ENCODE data around the gene OR1F1.
A peak's percentile ranks its signal among the peaks of the same experiment; 100 is the strongest.
"Not testable (repeated sequence)": the region's sequence is repeated elsewhere in the genome, so short reads cannot be mapped to it uniquely, and the experiment has no call there.

OR1F1 gene

DNA sequence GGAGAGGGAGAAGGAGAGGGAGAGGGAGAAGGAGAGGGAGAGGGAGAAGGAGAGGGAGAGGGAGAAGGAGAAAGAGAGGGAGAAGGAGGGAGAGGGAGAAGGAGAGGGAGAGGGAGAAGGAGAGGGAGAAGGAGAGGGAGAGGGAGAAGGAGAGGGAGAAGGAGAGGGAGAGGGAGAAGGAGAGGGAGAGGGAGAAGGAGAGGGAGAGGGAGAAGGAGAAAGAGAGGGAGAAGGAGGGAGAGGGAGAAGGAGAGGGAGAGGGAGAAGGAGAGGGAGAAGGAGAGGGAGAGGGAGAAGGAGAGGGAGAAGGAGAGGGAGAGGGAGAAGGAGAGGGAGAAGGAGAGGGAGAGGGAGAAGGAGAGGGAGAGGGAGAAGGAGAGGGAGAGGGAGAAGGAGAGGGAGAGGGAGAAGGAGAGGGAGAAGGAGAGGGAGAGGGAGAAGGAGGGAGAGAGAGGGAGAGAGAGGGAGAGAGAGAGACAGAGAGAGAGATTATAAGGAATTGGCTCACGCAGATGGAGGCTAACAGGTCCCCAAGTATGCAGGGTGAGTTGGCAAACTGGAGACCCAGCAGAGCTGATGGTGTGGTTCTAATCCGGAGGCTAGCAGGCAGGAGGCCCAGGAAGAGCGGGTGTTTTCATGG lies 9.8 kb downstream of the OR1F1 start:
- DNase-seq (ENCODE audit: low read depth in 1 of 2, low spot score in 1 of 2) = not testable (repeated sequence)

DNA sequence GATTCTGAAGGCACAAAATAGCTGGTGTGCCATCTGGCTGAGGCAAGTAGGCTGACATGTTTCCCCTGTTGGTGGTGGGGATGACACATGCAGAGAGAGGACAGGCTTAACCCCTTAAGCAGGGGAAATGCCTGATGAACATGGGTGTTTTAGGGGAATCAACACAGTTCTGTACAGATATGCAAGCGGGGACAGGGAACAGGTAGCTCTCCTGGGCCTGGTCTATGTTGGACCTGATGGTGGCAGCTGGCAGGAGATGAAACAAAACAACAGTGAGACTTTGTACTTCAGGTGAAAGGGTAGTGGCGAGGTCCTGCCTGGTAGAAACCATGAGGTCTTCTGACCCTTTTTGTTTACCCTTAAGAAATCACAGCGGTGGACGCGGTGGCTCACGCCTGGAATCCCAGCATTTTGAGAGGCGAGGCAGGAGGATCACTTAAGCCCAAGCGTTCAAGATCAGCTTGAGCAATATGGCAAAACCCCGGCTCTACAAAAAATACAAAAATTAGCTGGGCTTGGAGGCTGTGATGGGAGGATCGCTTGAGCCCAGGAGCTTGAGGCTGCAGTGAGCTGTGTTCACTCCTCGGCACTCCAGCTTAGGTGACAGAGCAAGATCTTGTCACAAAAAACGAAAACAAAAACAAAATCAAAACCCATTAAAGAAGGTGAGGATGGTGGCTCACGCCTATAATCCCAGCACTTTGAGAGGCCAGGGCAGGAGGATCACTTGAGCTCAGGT lies 10.5 kb downstream of the OR1F1 start:
- no peak for DNase-seq (ENCODE audit: low read depth in 1 of 2, low spot score in 1 of 2)

DNA sequence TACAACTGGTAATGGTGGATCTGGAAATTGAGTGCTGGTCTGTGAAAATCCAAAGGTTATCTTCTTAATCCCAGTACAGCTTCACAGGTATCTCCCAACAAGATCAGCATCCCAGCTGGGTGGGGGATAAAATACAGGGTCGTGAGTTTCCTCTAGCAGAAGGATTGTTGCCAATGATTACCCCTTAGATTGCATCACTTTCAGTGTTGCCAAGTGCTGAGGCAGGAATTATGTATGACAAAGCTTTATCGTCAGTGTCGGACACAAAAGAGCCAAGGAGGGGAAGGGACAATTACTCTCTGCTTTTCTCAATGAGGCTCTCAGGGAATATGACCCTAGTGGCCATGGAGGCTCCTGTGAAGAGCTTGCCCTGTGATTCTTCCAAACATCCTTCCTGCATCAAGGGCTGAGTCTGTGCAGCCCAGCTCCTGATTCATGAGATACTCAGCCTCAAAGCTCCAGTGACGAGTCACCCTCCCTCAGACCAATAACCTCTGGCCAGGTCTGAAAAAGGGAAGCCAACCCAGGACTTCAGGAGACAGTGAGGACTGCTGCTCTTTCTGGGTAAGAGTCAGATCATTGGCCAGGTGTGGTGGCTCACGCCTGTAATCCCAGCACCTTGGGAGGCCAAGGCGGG lies 15.0 kb downstream of the OR1F1 start:
- no peak for DNase-seq (ENCODE audit: low read depth in 1 of 2, low spot score in 1 of 2)

DNA sequence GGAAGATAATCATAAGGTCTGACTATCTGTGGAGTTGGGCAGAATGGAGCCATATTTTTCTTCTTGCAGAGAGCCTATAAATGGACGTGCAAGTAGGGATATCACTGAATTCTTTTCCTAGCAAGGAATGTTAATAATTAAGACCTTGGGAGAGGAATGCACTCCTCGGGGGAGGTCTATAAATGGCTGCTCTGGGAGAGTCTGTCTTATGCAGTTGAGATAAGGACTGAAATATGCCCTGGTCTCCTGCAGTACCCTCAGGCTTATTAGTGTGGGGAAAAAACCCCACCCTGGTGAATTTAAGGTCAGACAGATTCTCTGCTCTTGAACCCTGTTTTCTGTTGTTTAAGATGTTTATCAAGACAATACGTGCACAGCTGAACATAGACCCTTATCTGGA lies 17.9 kb downstream of the OR1F1 start:
- not testable (repeated sequence) for DNase-seq (ENCODE audit: low read depth in 1 of 2, low spot score in 1 of 2)

DNA sequence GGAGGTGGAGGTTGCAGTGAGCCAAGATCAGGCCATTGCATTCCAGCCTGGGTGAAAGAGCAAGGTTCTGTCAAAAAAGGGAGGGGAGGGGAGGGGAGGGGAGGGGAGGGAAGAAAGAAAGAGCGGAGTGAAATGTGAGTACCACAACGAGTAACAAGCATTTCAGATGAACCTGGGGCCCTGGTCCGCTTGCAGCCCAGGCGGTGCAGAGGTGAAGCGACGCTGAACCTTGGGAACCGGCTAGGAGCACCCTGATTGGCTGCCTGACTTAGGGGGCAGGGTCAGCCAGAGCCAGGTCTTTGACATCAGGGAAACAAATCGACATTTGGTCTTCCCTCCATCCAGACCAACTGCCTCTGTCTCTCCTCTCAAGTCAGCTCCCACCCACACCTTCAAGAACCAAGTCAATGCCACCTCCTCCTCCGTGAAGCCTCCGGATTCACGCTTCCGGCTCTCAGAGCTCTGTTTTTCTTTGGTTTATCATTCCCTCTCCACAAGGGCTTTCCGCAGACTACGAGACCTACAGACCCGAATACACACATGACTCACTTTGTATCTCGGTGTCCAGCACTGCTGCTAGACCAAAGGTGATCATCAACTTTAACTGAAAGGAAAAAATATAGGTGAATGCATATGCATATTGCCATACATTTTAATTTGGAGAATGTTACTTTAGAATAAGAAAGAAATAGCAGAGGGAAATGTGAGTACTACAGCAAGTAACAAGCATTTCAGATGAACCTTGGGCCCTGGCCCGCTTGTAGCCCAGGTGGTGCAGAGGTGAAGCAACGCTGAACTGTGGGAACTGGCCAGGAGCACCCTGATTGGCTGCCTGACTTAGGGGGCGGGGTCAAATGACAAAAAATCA lies 19.3 kb downstream of the OR1F1 start:
- no peak for DNase-seq (ENCODE audit: low read depth in 1 of 2, low spot score in 1 of 2)

DNA sequence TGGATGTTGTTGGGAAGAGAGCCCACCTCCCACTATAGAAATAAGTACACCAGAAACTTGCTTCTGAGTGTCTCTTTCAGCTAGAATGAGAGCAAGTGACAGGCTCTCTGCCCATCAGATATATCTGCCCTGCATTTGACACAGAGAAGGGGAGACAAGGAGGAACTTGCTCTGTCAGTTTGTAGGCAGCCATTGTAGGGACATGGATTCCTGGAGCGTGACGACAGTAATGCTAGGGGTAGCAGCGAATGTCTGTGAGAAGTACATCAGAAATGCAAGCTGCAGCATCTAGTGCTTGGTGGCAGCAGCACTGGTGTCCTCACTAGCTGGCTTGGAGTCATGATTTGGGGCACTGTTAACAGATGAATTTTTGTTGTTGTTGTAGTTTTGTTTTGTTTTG lies 24.0 kb downstream of the OR1F1 start:
- no peak for DNase-seq (ENCODE audit: low read depth in 1 of 2, low spot score in 1 of 2)

DNA sequence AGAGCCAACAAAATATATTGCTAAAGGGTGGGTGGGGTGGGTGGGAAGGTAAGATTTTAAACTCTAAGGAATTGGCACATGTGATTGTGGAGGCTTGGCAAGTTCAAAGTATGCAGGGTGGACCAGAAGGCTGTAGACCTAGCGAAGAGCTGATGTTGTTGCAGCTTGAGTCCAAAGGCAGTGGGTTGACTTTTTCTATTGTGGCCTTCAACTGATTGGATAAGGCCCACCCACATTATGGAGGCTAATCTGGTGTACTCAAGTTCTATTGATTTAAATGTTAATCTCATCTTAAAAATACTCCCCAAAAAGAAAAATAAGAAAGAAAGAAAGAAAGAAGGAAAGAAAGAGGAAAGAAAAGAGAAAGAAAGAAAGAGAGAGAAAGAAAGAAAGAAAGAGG lies 24.6 kb downstream of the OR1F1 start:
- no peak for DNase-seq (ENCODE audit: low read depth in 1 of 2, low spot score in 1 of 2)

DNA sequence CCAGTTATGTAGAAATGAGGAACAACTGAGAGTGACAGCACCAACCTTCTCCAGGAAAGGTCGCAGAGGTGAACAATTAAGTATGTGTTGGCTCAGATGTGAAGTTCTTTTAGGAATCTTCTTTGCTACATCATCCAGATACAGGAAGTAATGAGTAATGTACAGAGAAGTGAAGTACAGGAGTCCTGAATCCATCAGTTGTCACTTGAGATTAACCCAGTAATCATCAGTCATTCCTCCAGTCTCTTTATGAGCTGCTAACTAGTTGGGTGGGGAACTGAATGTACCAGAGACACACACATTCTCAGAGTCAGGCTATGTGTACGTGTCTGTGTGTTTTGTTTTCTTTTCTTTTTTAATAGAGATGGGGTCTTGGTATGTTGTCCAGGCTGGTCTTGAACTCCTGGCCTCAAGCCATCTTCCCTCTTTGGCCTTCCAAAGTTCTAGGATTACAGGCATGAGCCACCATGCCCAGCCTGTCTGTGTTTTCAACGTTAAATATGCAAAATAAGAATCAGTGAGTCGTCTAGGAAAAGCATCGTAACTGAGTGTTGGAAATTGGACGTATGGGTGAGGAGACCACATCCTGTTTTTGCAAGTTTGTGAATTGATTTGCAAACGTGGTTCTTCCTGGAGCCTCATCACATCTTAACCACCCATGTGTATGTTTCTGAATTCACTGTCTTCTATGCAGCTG lies 27.0 kb downstream of the OR1F1 start:
- DNase-seq (ENCODE audit: low read depth in 1 of 2, low spot score in 1 of 2) = no peak

DNA sequence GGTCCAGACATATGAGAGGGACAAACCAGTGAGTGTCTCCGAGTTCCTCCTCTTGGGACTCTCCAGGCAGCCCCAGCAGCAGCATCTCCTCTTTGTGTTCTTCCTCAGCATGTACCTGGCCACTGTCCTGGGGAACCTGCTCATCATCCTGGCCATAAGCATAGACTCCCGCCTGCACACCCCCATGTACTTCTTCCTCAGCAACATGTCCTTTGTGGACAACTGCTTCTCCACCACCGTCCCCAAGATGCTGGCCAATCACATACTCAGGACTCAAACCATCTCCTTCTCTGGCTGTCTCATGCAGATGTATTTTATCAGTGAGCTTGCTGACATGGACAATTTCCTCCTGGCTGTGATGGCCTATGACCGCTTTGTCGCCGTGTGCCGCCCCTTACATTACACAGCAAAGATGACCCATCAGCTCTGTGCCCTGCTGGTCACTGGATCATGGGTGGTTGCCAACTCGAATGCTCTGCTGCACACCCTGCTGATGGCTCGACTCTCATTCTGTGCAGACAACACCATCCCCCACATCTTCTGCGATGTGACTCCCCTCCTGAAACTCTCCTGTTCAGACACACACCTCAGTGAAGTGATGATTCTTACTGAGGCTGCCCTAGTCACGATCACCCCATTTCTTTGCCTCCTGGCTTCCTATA lies 27.7 kb downstream of the OR1F1 start:
- no peak for DNase-seq (ENCODE audit: low read depth in 1 of 2, low spot score in 1 of 2)

DNA sequence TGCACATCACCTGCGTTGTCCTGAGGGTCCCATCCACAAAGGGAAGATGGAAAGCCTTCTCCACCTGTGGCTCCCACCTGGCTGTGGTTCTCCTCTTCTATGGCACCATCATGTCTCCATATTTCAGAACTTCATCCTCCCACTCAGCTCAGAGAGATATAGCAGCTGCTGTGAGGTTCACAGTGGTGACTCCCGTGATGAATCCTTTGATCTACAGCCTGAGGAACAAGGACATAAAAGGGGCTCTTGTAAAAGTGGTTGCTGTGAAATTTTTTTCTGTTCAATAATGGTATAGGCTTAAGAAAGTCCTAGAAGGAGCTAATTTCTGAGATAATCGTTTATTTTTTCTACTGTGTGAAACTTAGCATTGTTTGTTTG lies 28.2 kb downstream of the OR1F1 start:
- no peak for DNase-seq (ENCODE audit: low read depth in 1 of 2, low spot score in 1 of 2)

DNA sequence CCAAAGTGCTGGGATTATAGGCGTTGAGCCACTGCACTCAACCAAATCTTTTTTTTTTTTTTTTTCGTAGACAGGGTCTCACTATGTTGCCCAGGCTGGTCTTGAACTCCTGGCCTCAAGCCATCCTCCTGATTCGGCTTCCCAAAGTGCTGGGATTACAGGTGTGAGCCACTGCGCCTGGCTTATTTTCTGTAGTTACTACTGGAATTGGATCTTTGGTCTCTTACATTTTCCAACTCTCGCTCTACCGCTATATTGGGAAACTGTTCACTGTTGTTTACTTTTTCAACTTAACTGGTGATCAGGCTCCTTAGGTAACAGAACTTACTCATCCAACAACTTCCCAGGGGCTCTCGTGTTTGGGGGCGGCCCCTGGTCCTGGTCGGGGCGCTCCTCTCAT lies 32.8 kb downstream of the OR1F1 start:
- no peak for DNase-seq (ENCODE audit: low read depth in 1 of 2, low spot score in 1 of 2)

DNA sequence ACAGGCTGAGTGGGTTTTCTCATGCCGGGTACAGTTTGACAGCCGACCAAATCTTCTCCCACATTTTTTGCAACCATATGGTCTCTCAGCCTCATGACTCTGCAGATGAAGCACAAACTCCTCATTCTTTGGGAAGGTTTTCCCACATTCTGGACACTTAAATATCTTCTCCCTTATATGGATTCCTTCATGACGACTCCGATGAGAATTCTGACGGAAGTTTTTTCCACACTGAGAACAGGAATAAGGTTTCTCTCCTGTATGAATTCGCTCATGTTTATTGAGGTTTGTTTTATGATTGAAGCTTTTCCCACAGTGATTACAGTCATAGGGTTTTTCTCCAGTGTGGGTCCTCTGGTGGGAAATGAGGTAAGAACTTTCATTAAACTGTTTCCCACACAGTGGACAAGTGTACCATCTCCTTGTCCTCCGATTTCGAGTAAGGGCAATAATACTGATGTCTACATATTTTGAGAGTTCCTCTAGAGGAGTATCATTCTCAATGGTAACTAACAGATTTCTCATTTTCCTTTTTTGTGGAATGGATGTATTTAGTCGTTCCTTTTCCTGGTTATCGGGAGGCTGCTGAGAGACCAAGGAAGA lies 36.0 kb downstream of the OR1F1 start:
- DNase-seq (ENCODE audit: low read depth in 1 of 2, low spot score in 1 of 2) = no peak

DNA sequence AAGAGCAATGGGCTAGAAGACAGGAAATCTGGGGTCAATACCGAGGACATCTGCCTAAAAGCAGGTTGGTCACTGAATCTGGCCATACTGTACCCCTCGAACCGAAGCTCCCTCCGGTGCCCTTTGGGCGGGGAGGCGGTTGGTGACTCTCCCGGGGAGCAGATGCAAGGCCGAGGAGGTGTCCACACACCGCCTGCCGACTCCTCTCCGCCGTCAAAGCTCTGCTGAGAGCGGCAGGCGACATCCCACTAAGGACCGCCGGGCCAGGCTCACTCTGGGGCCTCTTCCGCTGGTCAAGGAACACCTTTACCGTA lies 46.5 kb downstream of the OR1F1 start:
- DNase-seq (ENCODE audit: low read depth in 1 of 2, low spot score in 1 of 2) = no peak

DNA sequence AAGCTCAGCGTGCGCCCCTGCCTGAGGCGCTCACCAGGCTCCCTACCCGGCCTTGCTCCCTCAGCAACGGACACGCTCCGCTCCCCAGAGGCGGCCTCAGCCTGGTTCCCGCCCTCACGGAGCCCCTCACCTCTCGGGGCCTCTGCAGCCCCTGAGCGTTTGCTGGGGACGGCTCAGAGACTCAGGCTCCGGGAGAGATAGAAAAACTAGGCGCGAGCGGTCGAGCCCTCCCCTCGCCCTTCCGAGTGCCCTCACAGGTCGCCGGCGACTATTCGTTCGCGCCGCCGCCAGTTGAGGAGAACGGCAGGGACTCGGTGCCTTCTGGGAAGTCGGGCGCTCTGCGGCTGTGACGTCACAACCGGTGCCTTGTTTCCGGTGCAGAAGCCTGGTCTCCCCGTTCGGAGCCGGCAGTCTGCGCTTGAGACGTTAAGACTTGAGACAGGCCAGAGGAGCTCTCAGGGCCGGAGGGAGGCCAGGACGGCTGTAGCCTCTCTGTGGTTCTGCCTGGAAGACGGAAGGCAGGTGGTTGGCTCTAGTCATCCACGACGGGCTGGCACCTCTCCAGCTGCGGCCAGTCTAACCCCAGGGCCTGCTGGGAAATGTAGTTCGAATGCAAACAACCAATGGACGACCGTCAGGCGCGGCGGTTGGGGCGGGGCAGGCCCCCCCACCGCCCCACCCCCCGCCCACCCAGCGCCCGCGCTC lies 47.0 kb downstream of the OR1F1 start, which contains the start of gene ZNF200:
Gene ZNF200, minus strand, starts transcription at position 302 of the 705 bp plus-strand sequence. CDS start 1,403 bp downstream, outside the sequence.
- DNase-seq (ENCODE audit: low read depth in 1 of 2, low spot score in 1 of 2) = peak; percentile 81 to 85

DNA sequence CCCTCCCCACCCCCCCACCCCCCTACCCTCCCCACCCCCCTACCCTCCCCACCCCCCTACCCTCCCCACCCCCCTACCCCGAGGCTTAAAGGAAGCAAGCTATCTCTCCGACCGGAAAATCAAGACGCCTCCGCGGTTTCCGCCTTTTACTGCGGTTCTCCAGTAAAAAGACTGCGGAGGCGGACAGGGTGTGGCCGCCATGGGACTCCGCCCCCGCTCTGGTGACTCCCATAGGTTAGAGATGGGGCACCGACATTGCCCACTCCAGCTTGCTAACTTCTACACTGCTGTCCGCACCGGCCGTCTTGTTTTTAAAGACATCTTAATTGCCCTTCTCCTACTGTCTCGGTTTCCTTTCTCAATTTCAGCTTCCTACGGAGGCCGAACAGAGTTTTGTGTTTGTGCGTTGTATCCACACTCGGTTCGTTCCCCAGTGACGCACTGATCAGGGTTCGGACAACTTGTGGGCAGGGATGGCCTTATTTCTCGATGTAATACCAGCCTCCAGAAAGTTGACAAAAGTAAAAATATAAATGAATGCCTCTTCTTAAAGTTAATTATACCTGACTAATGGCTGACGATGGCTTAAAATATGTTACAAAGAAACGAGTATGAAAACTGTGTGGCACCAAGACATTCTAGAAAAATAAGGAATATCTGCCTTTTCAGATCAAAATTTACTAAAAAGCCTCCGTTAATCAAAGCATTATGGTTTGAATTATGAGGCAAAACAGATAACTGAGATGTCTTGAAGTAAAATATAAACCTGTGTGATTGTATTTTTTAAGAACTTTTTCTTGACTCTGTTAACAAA lies 48.1 kb downstream of the OR1F1 start:
- peak in 1 of 2 donors; percentile 15 for DNase-seq (ENCODE audit: low read depth in 1 of 2, low spot score in 1 of 2)

DNA sequence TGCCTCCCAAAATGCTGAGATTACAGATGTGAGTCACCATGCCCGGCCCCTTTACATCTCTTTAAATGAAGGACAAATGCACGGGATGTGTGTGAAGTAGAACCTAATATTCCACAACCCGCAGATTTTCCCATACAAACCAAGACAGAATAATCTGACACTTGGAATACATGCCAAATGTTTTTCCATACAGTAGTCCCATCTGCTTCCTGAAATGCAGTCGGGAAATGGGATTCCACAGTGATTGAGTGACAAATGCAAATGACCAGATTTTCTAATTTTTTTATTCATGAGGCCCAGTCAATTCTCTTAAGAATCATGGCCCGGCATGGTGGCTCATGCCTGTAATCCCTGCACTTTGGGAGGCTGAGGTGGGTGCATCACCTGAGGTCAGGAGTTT lies 53.8 kb downstream of the OR1F1 start:
- DNase-seq (ENCODE audit: low read depth in 1 of 2, low spot score in 1 of 2) = no peak

DNA sequence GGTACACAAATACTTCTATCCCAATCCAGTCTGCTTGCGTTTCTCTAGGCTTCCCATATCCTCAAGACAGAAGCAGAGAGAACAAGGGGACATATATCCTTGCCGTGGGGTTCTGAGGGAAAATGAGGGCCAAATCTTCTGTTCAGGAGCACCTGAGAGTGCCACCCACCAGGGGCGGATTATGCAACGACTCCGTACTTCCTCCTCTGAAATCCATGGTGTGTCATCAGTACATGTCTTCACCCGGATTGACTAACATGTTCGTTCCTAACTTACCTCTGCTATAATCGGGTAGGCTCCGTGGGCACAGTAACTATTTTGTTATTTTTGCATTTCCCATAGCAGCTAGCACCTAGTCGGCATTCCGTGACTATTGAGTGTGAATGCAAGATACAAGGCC lies 54.7 kb downstream of the OR1F1 start:
- no peak for DNase-seq (ENCODE audit: low read depth in 1 of 2, low spot score in 1 of 2)

DNA sequence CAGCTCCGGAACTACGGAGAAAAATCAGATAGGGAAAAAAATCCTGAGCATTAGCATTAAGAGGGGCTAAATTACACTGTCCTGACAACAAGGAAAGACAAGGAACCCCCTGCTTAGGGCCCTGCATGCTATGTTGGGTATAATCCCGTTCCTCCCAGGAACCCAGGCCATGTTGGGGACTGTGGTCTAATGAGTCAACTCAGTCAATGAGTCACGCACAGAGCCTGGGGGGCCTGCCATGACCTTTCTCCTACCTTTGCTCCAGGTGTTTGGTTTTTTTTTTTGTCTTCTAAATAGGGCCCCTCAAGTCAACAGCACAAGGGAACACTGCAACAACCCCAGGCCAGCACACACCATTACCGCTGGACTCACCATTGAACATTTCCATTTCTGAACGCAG lies 55.9 kb downstream of the OR1F1 start:
- no peak for DNase-seq (ENCODE audit: low read depth in 1 of 2, low spot score in 1 of 2)

DNA sequence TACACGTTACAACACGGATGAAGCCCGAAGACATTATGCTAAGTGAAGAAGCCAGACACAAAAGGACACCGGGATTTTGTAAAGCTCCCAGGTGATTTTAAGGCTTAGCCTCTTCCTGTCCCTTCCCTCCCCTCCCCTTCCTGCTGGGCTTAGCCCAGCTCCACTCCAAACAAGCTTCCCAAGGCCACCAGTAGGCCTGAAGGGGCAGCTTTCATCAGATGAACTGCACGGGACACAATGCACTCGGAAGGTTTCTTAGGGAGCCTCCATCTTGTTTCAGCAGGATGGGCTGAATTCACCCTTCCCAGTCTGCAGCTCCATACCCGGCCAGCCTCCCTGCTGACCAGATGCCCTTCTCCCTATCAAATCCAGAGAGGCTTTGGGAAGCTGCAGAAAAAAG lies 58.0 kb downstream of the OR1F1 start:
- no peak for DNase-seq (ENCODE audit: low read depth in 1 of 2, low spot score in 1 of 2)

All from stimulated activated CD4-positive, alpha-beta T cell treated with anti-CD3 and anti-CD28 coated beads, Interleukin-15, amount 100 ng/mL, for 1 hour (primary cell).